Keratinocyte (primary cell): ENCODE data around the gene CXCL10.

Source experiments
- CTCF ChIP-seq, 3 experiments: IDR thresholded peaks in 1 of 3; conservative IDR thresholded peaks in 1 of 3; optimal IDR thresholded peaks in 1 of 3; 2 replicates in 2 of 3; 3 replicates in 1 of 3; pipeline versions ENCODE3 to v1.5.1; 2011; ENCODE audit warnings: low read length in 3 of 3, mild to moderate bottlenecking in 3 of 3, moderate library complexity in 2 of 3, control low read depth in 1 of 3, inconsistent platforms in 1 of 3; ENCODE audit not compliant: insufficient read depth in 2 of 3; ENCODE audit errors: extremely low read depth in 1 of 3
- EZH2 ChIP-seq: IDR thresholded peaks from one replicate; pipeline ENCODE4 v1.6.1; 2012; ENCODE audit warnings: inconsistent platforms, mild to moderate bottlenecking, low read length, moderate library complexity

- no peak for TF ChIP-seq CTCF (optimal IDR thresholded peaks at IDR 0.05 in 1 of 3, IDR thresholded peaks at IDR 0.05 in 1 of 3, conservative IDR thresholded peaks at IDR 0.05 in 1 of 3; ENCODE audit: extremely low read depth in 1 of 3, insufficient read depth in 2 of 3, low read length in 3 of 3)
- no peak for TF ChIP-seq EZH2
Observed at GRCh38 chr4:76058888-76059426, 35.7 kb upstream of the CXCL10 start.
